SK-N-SH (cell line): Measurements from ENCODE around the gene CMYA5.

Source experiments
- CTCF ChIP-seq: fragments of 200-600 bp; sonication (generic); IDR thresholded peaks from 2 replicates; pipeline ENCODE4 v1.6.1; 2017; ENCODE audit warnings: antibody characterized with exemption, mild to moderate bottlenecking, moderate library complexity
- ELF1 ChIP-seq: IDR thresholded peaks from 2 replicates; pipeline ENCODE4 v1.4.0; 2012
- EP300 ChIP-seq, 2 experiments: IDR thresholded peaks; 2 replicates each; pipeline versions ENCODE4 v1.4.0 to v1.6.1; 2012; ENCODE audit warnings: borderline replicate concordance in 1 of 2, low read depth in 1 of 2, low read length in 1 of 2
- EZH2phosphoT487 ChIP-seq: fragments of 200-600 bp; sonication (generic); IDR thresholded peaks from 2 replicates; pipeline ENCODE4 v1.6.1; 2017; ENCODE audit warnings: low read depth, mixed run types, mild to moderate bottlenecking, antibody characterized with exemption, moderate library complexity, borderline replicate concordance
- GABPA ChIP-seq: IDR thresholded peaks from 2 replicates; pipeline ENCODE4 v1.4.0; 2012; ENCODE audit warnings: low read depth, mild to moderate bottlenecking
- IRF3 ChIP-seq: fragments of 150-350 bp; IDR thresholded peaks from 2 replicates; pipeline ENCODE4 v1.6.1; 2016; ENCODE audit warnings: mild to moderate bottlenecking, low read depth, low read length
- JUND ChIP-seq: IDR thresholded peaks from 2 replicates; pipeline ENCODE4 v1.4.0; 2012
- MAX ChIP-seq: IDR thresholded peaks from 2 replicates; pipeline ENCODE4 v1.4.0; 2012; ENCODE audit warnings: low read depth
- PBX3 ChIP-seq: IDR thresholded peaks from 2 replicates; pipeline ENCODE4; 2012
- POLR2AphosphoS5 ChIP-seq: IDR thresholded peaks from 2 replicates; pipeline ENCODE4 v1.6.1; 2012; ENCODE audit warnings: low read depth, low read length
- RAD21 ChIP-seq: IDR thresholded peaks from 2 replicates; pipeline ENCODE4 v1.6.1; 2012; ENCODE audit warnings: mild to moderate bottlenecking, low read length
- SIN3A ChIP-seq: IDR thresholded peaks from 2 replicates; pipeline ENCODE4 v1.6.1; 2012; ENCODE audit warnings: low read depth, mild to moderate bottlenecking, low read length, moderate library complexity, borderline replicate concordance
- ZBTB33 ChIP-seq: IDR thresholded peaks from 2 replicates; pipeline ENCODE4 v1.4.0; 2012; ENCODE audit warnings: low read depth, borderline replicate concordance

- TF ChIP-seq POLR2AphosphoS5 (no peak), ELF1 (no peak), CTCF (no peak), PBX3 (no peak), MAX (no peak), ZBTB33 (no peak), IRF3 (no peak), GABPA (no peak), EZH2phosphoT487 (no peak), SIN3A (no peak), EP300 (IDR thresholded peaks at IDR 0.05; ENCODE audit: borderline replicate concordance in 1 of 2, low read depth in 1 of 2, low read length in 1 of 2) (no peak), RAD21 (no peak), JUND (no peak)
Observed at GRCh38 chr5:79705632-79706031, 16.0 kb downstream of the CMYA5 start.
